RWPE2 (cell line): ENCODE measurements around the gene PIK3C2B.
"Not testable (repeated sequence)": the region's sequence is repeated elsewhere in the genome, so short reads cannot be mapped to it uniquely, and the experiment has no call there.

Source experiments
- ATAC-seq: fragments of 200-7000 bp; cut with Tn5 transposase; 3 replicates; pipeline ENCODE4 v1.9.1; 2021; ENCODE audit warnings: low read depth
- DNase-seq: peaks from one replicate; pipeline ENCODE4 v3.0.0-alpha.2; 2020; ENCODE audit warnings: low spot score
- H3K27ac ChIP-seq: fragments of 450-650 bp; 2 replicates; pipeline ENCODE4 v1.5.1; 2017; ENCODE audit warnings: mild to moderate bottlenecking; ENCODE audit not compliant: poor library complexity, severe bottlenecking
- H3K27me3 ChIP-seq: fragments of 250-450 bp; sonication (Bioruptor Pico); 2 replicates; pipeline ENCODE4 v1.5.1; 2021; ENCODE audit warnings: mild to moderate bottlenecking, moderate library complexity; ENCODE audit not compliant: insufficient read depth, poor library complexity, severe bottlenecking
- H3K36me3 ChIP-seq: fragments of 250-450 bp; sonication (Bioruptor Pico); 2 replicates; pipeline ENCODE4 v1.5.1; 2020; ENCODE audit warnings: low read depth, mild to moderate bottlenecking, moderate library complexity
- H3K4me1 ChIP-seq: fragments of 250-450 bp; sonication (Bioruptor Pico); 2 replicates; pipeline ENCODE4 v1.5.1; 2021; ENCODE audit warnings: mild to moderate bottlenecking, moderate library complexity; ENCODE audit not compliant: insufficient read depth, poor library complexity, severe bottlenecking
- H3K4me3 ChIP-seq: fragments of 250-450 bp; sonication (Bioruptor Pico); 2 replicates; pipeline ENCODE4 v1.5.1; 2021; ENCODE audit warnings: mild to moderate bottlenecking, moderate library complexity; ENCODE audit not compliant: severe bottlenecking
- H3K9me3 ChIP-seq: fragments of 250-450 bp; sonication (Bioruptor Pico); 2 replicates; pipeline ENCODE4 v1.5.1; 2021; ENCODE audit warnings: mild to moderate bottlenecking, moderate library complexity; ENCODE audit not compliant: severe bottlenecking
- TF ChIP-seq, protein P1 (sequence below): fragments of 450-650 bp; IDR thresholded peaks from one replicate; pipeline ENCODE4 v1.5.1; 2017; ENCODE audit warnings: mild to moderate bottlenecking, moderate library complexity; ENCODE audit not compliant: poor library complexity, severe bottlenecking

Gene PIK3C2B

DNA sequence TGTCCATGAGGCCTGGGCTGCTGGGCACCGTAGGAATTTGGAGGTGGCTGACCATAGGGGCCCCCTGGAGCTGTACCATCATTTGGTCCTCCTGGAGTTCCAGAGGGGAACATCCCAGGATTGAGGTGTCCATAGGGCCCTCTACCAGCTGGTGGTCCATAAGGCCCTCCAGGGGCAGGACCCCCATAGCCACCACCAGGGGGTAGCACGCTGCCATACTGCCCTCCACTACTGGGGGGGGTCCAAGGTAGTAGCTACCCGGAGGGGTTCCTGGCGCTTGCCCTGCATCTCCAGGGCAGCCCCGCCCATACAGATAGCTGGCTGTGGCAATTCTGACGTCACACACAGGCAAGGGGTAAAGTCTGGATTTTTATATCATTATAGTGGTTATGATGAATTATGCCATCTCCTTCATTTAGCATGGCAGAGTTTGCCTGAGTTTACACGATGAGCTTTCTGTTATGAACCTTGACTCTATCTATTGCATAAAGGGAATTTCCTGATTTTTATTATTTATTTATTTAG lies 34.8 kb upstream of the PIK3C2B start:
- H3K9me3 ChIP-seq, result no peaks in the 10 kb centered on the region
- no peak overlapping the region for H3K27ac ChIP-seq
- no peak overlapping the region for H3K4me3 ChIP-seq
- ATAC-seq (no peak), DNase-seq (no peak)
- TF ChIP-seq, protein P1, sequence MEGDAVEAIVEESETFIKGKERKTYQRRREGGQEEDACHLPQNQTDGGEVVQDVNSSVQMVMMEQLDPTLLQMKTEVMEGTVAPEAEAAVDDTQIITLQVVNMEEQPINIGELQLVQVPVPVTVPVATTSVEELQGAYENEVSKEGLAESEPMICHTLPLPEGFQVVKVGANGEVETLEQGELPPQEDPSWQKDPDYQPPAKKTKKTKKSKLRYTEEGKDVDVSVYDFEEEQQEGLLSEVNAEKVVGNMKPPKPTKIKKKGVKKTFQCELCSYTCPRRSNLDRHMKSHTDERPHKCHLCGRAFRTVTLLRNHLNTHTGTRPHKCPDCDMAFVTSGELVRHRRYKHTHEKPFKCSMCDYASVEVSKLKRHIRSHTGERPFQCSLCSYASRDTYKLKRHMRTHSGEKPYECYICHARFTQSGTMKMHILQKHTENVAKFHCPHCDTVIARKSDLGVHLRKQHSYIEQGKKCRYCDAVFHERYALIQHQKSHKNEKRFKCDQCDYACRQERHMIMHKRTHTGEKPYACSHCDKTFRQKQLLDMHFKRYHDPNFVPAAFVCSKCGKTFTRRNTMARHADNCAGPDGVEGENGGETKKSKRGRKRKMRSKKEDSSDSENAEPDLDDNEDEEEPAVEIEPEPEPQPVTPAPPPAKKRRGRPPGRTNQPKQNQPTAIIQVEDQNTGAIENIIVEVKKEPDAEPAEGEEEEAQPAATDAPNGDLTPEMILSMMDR, result no peak
- H3K27me3 ChIP-seq, result no peaks in the 10 kb centered on the region
- H3K4me1 ChIP-seq, result peaks cover 8% of the 10 kb centered on the region
- peaks cover 89% of the 10 kb centered on the region for H3K36me3 ChIP-seq

DNA sequence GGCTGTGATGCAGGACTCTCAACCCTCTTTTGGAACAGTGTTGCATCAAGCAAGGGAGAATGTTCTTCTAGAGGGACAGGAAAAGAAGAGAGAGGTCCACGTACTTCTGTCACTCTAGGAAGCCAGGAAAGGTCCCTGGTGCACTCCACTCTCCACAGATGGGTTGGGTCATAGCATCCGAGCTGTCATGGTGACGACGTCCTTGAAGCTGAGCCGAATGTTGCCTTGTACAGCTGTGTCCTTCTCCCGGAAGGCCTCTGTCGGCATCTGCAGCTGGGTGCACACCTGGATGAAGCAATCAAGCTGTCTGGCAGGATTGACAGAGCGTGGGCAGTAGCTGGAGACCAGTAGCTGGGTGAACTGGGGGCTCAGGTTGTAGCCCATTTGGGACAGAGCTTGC lies 34.1 kb upstream of the PIK3C2B start:
- DNase-seq (no peak), ATAC-seq (no peak)
- peaks cover 16% of the 10 kb centered on the region for H3K4me1 ChIP-seq
- peaks cover 90% of the 10 kb centered on the region for H3K36me3 ChIP-seq
- no peak overlapping the region for H3K4me3 ChIP-seq
- no peaks in the 10 kb centered on the region for H3K27me3 ChIP-seq
- H3K9me3 ChIP-seq, result peaks cover 6% of the 10 kb centered on the region
- TF ChIP-seq, protein P1, result no peak
- no peak overlapping the region for H3K27ac ChIP-seq

DNA sequence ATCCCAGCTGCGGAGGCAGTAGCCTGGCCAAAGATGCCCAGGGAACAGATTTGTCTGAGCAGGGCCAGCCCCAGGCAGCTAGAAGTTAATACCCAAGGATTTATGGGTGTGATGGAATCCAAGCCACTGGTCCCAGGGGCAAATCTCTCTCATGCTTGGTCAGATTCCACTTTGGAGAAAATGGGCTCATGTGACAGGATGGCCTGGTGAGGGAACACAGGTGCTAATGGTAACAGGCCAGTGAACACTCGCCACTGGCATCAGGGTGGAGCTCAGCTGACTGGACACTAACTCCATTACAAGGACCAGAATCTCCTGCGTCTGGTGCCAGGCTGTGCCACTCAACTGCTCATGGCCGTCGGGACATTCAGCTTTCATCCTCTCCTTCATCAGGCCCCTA lies 33.6 kb upstream of the PIK3C2B start:
- H3K4me1 ChIP-seq, result peaks cover 16% of the 10 kb centered on the region

DNA sequence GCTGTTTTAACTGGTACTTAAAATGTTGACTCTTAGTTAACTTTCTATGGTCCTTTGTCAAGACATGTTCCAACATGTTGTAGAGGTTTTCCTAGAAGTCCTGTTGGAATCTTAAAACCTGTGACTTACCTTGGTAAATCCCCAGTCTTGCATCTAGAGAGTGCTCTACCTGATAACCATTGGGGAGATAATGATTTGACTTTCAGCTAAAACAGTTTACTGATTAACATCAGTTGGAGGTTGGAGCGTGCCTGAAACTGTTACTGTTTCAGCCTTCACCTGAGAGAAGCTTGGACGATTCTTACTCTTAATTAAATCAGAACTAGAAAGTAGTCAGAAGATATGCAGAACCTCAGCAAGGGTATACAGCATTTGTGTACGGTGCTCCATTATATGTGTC lies 30.4 kb upstream of the PIK3C2B start:
- H3K27me3 ChIP-seq, result no peaks in the 10 kb centered on the region
- peak overlapping the region; percentile 33 for H3K27ac ChIP-seq
- no peak for DNase-seq
- H3K4me1 ChIP-seq, result peaks cover 16% of the 10 kb centered on the region
- TF ChIP-seq, protein P1, result no peak
- peaks cover 18% of the 10 kb centered on the region for H3K9me3 ChIP-seq
- H3K36me3 ChIP-seq, result peaks cover 74% of the 10 kb centered on the region
- peak; percentile 65 for ATAC-seq
- H3K4me3 ChIP-seq, result no peak overlapping the region

More for the DNA sequence above, 33.6 kb upstream of the PIK3C2B start:
- peaks cover 8% of the 10 kb centered on the region for H3K9me3 ChIP-seq
- no peak overlapping the region for H3K27ac ChIP-seq
- no peak overlapping the region for H3K4me3 ChIP-seq
- TF ChIP-seq, protein P1, result no peak
- DNase-seq (no peak), ATAC-seq (no peak)
- peaks cover 90% of the 10 kb centered on the region for H3K36me3 ChIP-seq
- H3K27me3 ChIP-seq, result no peaks in the 10 kb centered on the region

DNA sequence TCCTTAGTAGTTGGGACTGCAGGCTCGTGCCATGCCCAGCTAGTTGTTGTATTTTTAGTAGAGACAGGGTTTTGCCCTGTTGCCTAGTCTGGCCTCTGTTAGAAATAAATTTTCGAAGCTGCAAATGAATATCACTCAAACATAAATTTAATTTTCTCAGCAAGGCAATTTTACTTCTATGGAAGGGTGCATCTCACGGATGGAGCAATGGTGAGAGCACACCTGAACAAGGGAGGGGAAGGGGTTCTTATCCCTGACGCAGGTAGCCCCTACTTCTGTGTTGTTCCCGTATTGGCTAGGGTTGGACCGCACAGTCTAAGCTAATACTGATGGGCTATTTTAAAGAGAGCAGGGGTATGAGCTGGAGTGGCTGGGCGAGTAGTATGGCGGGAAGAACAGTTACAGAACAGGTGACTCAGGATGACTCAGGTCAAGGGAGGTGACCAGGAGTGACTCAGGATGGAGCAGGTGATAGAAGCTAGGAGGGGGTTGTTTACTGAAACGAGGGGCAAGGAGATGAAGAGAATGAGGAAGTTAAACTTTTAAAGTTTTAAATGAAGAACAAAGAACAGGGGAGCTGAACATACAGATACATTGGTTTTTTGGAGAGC lies 29.1 kb upstream of the PIK3C2B start:
- H3K4me3 ChIP-seq, result no peak overlapping the region
- DNase-seq (no peak), ATAC-seq (peak; percentile 48; the same call in 1 of the 3 replicates)
- TF ChIP-seq, protein P1, result no peak
- peaks cover 70% of the 10 kb centered on the region for H3K36me3 ChIP-seq
- peaks cover 16% of the 10 kb centered on the region for H3K4me1 ChIP-seq
- H3K27me3 ChIP-seq, result no peaks in the 10 kb centered on the region
- peak overlapping the region; percentile 33 for H3K27ac ChIP-seq
- H3K9me3 ChIP-seq, result peaks cover 18% of the 10 kb centered on the region

DNA sequence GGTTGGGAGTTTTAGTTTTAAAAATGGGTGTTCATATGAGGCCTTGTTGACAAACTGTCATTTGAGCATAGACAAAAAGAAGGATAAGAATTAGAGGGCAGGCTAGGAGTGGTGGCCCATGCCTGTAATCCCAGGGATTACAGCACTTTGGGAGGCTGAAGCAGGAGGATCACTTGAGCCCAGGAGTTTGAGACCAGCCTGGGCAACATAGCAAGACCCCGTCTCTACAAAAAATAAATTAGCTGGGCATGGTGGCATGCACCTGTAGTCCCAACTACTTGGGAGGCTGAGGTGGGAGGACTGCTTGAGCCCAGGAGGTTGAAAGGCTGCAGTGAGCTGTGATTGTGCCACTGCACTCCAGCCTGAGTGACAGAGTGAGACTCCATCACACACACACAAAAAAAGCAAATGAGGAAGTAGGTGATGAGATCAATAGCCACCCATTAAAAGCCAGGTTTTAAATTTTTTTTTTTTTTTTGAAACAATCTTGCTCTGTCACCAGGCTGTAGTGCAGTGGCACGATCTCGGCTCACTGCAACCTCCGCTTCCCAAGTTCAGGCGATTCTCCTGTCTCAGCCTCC lies 27.4 kb upstream of the PIK3C2B start:
- Histone ChIP-seq H3K36me3 (peaks cover 72% of the 10 kb centered on the region), H3K4me1 (peaks cover 16% of the 10 kb centered on the region), H3K9me3 (peaks cover 18% of the 10 kb centered on the region)
- H3K27me3 ChIP-seq, H3K27ac ChIP-seq, H3K4me3 ChIP-seq, ATAC-seq, DNase-seq: not testable (repeated sequence)
